Activated CD8-positive, alpha-beta T cell treated with anti-CD3 and anti-CD28 coated beads for 36 hours (primary cell): ENCODE data around the gene AFAP1. TPM values are rescaled to one million over a fixed set of nuclear protein-coding genes. Genes with fewer than 3 reads are reported as not detected.

Experiments used
- ATAC-seq: fragments of 200-7000 bp; cut with Tn5 transposase; one replicate; pipeline ENCODE4 v1.10.0; 2021; ENCODE audit warnings: mild to moderate bottlenecking, moderate library complexity
- CTCF ChIA-PET: fragments of 350-600 bp; sonication (Branson Sonifier 250); formaldehyde crosslinking; loops from one replicate; lab custom pipeline; 2021; ENCODE audit warnings: antibody characterized with exemption; lab: Charles Lee
- POLR2A ChIA-PET: fragments of 350-600 bp; sonication (Branson Sonifier 250); formaldehyde crosslinking; loops from one replicate; lab custom pipeline; 2021; ENCODE audit warnings: antibody characterized with exemption; lab: Charles Lee
- DNase-seq: peaks from one replicate; pipeline ENCODE4 v3.0.0-alpha.2; 2020
- H3K27ac Mint-ChIP-seq: one replicate; pipeline ENCODE4 v1.8.0; 2021; ENCODE audit warnings: mild to moderate bottlenecking, mixed read lengths
- H3K27me3 Mint-ChIP-seq: one replicate; pipeline ENCODE4 v1.8.0; 2021; ENCODE audit warnings: mixed read lengths
- H3K36me3 Mint-ChIP-seq: one replicate; pipeline ENCODE4 v1.8.0; 2021; ENCODE audit warnings: low read depth, mixed read lengths
- H3K4me1 Mint-ChIP-seq: one replicate; pipeline ENCODE4 v1.8.0; 2021; ENCODE audit warnings: low read depth, mixed read lengths
- H3K4me3 Mint-ChIP-seq: one replicate; pipeline ENCODE4 v1.8.0; 2021; ENCODE audit warnings: mild to moderate bottlenecking, moderate library complexity, mixed read lengths
- H3K9me3 Mint-ChIP-seq: one replicate; pipeline ENCODE4 v1.8.0; 2021; ENCODE audit warnings: mixed read lengths
- CTCF ChIP-seq: fragments of 200-600 bp; IDR thresholded peaks from one replicate; pipeline ENCODE4 v1.8.0; 2022; ENCODE audit warnings: antibody characterized with exemption, mild to moderate bottlenecking
- intact Hi-C: fragments of 100-400 bp; cut with micrococcal nuclease; formaldehyde crosslinking; loops from one replicate; pipeline ENCODE4 v1.10.0; 2022
- total RNA-seq, 2 experiments: library from RNA; stranded (reverse); gene quantifications; one replicate each; pipeline ENCODE4 v1.2.3, GENCODE V29; 2021

The AFAP1 gene
- total RNA-seq, 2 experiments from 2014 or later = 25.5 to 26.5 TPM

GRCh38 chr4:7901311-7901885 lies 38.3 kb downstream of the AFAP1 start:
- CTCF ChIA-PET = interaction anchor here (0.6 to 1.1 kb wide), 2 partner anchors 13 to 24 kb away, joined by 3 read pairs; no protein-coding TSS in a partner anchor
- intact Hi-C loops = no loop called here

GRCh38 chr4:7900334-7900909 lies 39.2 kb downstream of the AFAP1 start:
- H3K27ac Mint-ChIP-seq = no peak overlapping the region
- H3K36me3 Mint-ChIP-seq = peaks cover 5% of the 10 kb centered on the region
- CTCF ChIA-PET = no interaction called here
- H3K27me3 Mint-ChIP-seq = peaks cover 4% of the 10 kb centered on the region
- H3K4me3 Mint-ChIP-seq = no peak overlapping the region
- intact Hi-C loops = no loop called here
- POLR2A ChIA-PET = no interaction called here
- no peaks in the 10 kb centered on the region for H3K9me3 Mint-ChIP-seq
- H3K4me1 Mint-ChIP-seq = peaks cover 30% of the 10 kb centered on the region
- TF ChIP-seq CTCF = no peak
- ATAC-seq (no peak), DNase-seq (no peak)

More at GRCh38 chr4:7901311-7901885, 38.3 kb downstream of the AFAP1 start:
- Mint-ChIP-seq H3K27me3 (peaks cover 4% of the 10 kb centered on the region), H3K36me3 (peaks cover 5% of the 10 kb centered on the region), H3K27ac (no peak overlapping the region), H3K4me1 (peaks cover 29% of the 10 kb centered on the region), H3K4me3 (no peak overlapping the region), H3K9me3 (no peaks in the 10 kb centered on the region)
- DNase-seq = no peak
- no peak for ATAC-seq
- no peak for TF ChIP-seq CTCF
- POLR2A ChIA-PET = no interaction called here

- Mint-ChIP-seq H3K9me3 (no peaks in the 10 kb centered on the region), H3K27me3 (peaks cover 3% of the 10 kb centered on the region), H3K4me1 (peaks cover 29% of the 10 kb centered on the region), H3K36me3 (peaks cover 5% of the 10 kb centered on the region), H3K27ac (no peak overlapping the region), H3K4me3 (no peak overlapping the region)
- intact Hi-C loops = no loop called here
- ChIA-PET CTCF (no interaction called here), POLR2A (no interaction called here)
- TF ChIP-seq CTCF = no peak
- DNase-seq (no peak), ATAC-seq (no peak)
These were observed 40.3 kb downstream of the AFAP1 start for GRCh38 chr4:7899184-7899869.

- Mint-ChIP-seq H3K9me3 (no peaks in the 10 kb centered on the region), H3K36me3 (peaks cover 5% of the 10 kb centered on the region), H3K4me1 (peaks cover 25% of the 10 kb centered on the region), H3K27ac (no peak overlapping the region), H3K27me3 (peaks cover 2% of the 10 kb centered on the region), H3K4me3 (no peak overlapping the region)
- DNase-seq (no peak), ATAC-seq (no peak)
- intact Hi-C loops = no loop called here
- CTCF ChIA-PET = no interaction called here
- no peak for TF ChIP-seq CTCF
- POLR2A ChIA-PET = no interaction called here
These were observed 41.3 kb downstream of the AFAP1 start for GRCh38 chr4:7898385-7898784.

GRCh38 chr4:7897811-7898210 lies 41.9 kb downstream of the AFAP1 start:
- ChIA-PET POLR2A (no interaction called here), CTCF (no interaction called here)
- no peak for DNase-seq
- no peak overlapping the region for H3K27ac Mint-ChIP-seq
- no peak for TF ChIP-seq CTCF
- peaks cover 21% of the 10 kb centered on the region for H3K4me1 Mint-ChIP-seq
- no peaks in the 10 kb centered on the region for H3K9me3 Mint-ChIP-seq
- intact Hi-C loops = no loop called here
- no peak overlapping the region for H3K4me3 Mint-ChIP-seq
- no peak for ATAC-seq
- peaks cover 2% of the 10 kb centered on the region for H3K27me3 Mint-ChIP-seq
- H3K36me3 Mint-ChIP-seq = peaks cover 2% of the 10 kb centered on the region
